Mesodermal cell (in vitro differentiated cells): Measurements from ENCODE around the gene AFG1L.
"Not testable (repeated sequence)": the region's sequence is repeated elsewhere in the genome, so short reads cannot be mapped to it uniquely, and the experiment has no call there.

Source experiments
- H3K27ac ChIP-seq: 2 replicates; pipeline ENCODE4 v1.7.0; 2013; ENCODE audit warnings: mild to moderate bottlenecking, low read depth, low read length, moderate library complexity; ENCODE audit not compliant: severe bottlenecking
- H3K36me3 ChIP-seq: 2 replicates; pipeline ENCODE4 v1.7.1; 2013; ENCODE audit warnings: mild to moderate bottlenecking, low read length, moderate library complexity; ENCODE audit not compliant: control insufficient read depth, insufficient read depth
- H3K4me1 ChIP-seq: one replicate; pipeline ENCODE4 v1.7.1; 2013; ENCODE audit warnings: mild to moderate bottlenecking, low read length; ENCODE audit not compliant: insufficient read depth, control insufficient read depth, poor library complexity, severe bottlenecking
- H3K4me3 ChIP-seq: 2 replicates; pipeline ENCODE4 v1.7.0; 2013; ENCODE audit warnings: low read length, control low read depth, mild to moderate bottlenecking; ENCODE audit not compliant: insufficient read depth, poor library complexity, severe bottlenecking; ENCODE audit errors: extremely low read depth
- H3K9me3 ChIP-seq: 2 replicates; pipeline ENCODE4 v1.7.1; 2013; ENCODE audit warnings: mild to moderate bottlenecking, low read length, moderate library complexity; ENCODE audit not compliant: control insufficient read depth
- WGBS, 2 experiments: methylation state at CpG; one replicate each; pipeline ENCODE4 v1.1.5; 2013; ENCODE audit warnings: missing lambda C conversion rate in 2 of 2; ENCODE audit not compliant: insufficient coverage in 2 of 2; 5-methylcytosine and 5-hydroxymethylcytosine counted together

The AFG1L gene

GRCh38 chr6:108556250-108556649, 261.4 kb downstream of the AFG1L start:
- no peaks in the 10 kb centered on the region for H3K4me1 ChIP-seq
- H3K36me3 ChIP-seq = no peaks in the 10 kb centered on the region
- 87 to 97% methylated on average over 5 of the region's 5 CpGs for WGBS, 2 experiments
- H3K27ac ChIP-seq = no peak overlapping the region
- H3K4me3 ChIP-seq = no peak overlapping the region
- H3K9me3 ChIP-seq = no peaks in the 10 kb centered on the region

GRCh38 chr6:108556866-108557493, 262.1 kb downstream of the AFG1L start:
- Histone ChIP-seq H3K27ac (peak overlapping the region; percentile 99), H3K4me1 (no peaks in the 10 kb centered on the region), H3K36me3 (no peaks in the 10 kb centered on the region), H3K4me3 (peak overlapping the region; percentile 82), H3K9me3 (no peaks in the 10 kb centered on the region)
- 49 to 59% methylated on average over 6 to 12 of the region's 16 CpGs for WGBS, 2 experiments

GRCh38 chr6:108557494-108558371, 262.9 kb downstream of the AFG1L start:
- H3K9me3 ChIP-seq = no peaks in the 10 kb centered on the region
- WGBS, 2 experiments = 1% methylated on average over 62 to 67 of the region's 105 CpGs
- no peaks in the 10 kb centered on the region for H3K4me1 ChIP-seq
- H3K4me3 ChIP-seq = peak overlapping the region; percentile 82
- no peaks in the 10 kb centered on the region for H3K36me3 ChIP-seq
- peak overlapping the region; percentile 99 for H3K27ac ChIP-seq

GRCh38 chr6:108558372-108559096, 263.7 kb downstream of the AFG1L start:
- H3K4me1 ChIP-seq = no peaks in the 10 kb centered on the region
- H3K36me3 ChIP-seq = no peaks in the 10 kb centered on the region
- WGBS, 2 experiments = 0 to 1% methylated on average over 39 to 42 of the region's 58 CpGs
- peak overlapping the region; percentile 99 for H3K27ac ChIP-seq
- no peaks in the 10 kb centered on the region for H3K9me3 ChIP-seq
- peak overlapping the region; percentile 82 for H3K4me3 ChIP-seq

- peak overlapping the region; percentile 82 for H3K4me3 ChIP-seq
- WGBS, 2 experiments = 0% methylated on average over 45 to 46 of the region's 84 CpGs
- H3K36me3 ChIP-seq = no peaks in the 10 kb centered on the region
- peaks cover 3% of the 10 kb centered on the region for H3K4me1 ChIP-seq
- no peaks in the 10 kb centered on the region for H3K9me3 ChIP-seq
- peak overlapping the region; percentile 93 for H3K27ac ChIP-seq
Observed at GRCh38 chr6:108559097-108559883, 264.4 kb downstream of the AFG1L start.

GRCh38 chr6:108559884-108560462, 265.1 kb downstream of the AFG1L start:
- Histone ChIP-seq H3K9me3 (no peaks in the 10 kb centered on the region), H3K36me3 (no peaks in the 10 kb centered on the region), H3K4me3 (peak overlapping the region; percentile 82), H3K4me1 (peaks cover 9% of the 10 kb centered on the region), H3K27ac (peak overlapping the region; percentile 93)
- WGBS, 2 experiments = 0% methylated on average over 36 to 51 of the region's 64 CpGs

GRCh38 chr6:108560463-108561308, 265.8 kb downstream of the AFG1L start, which contains the start of gene FOXO3:
Gene FOXO3, plus strand, starts transcription at chr6:108560917. Its CDS starts 292 bp downstream, at chr6:108561209.
- H3K27ac ChIP-seq = peak within 1 kb of the TSS; percentile 93
- no peaks in the 10 kb centered on the region for H3K9me3 ChIP-seq
- H3K4me3 ChIP-seq = peak within 1 kb of the TSS; percentile 82
- H3K4me1 ChIP-seq = peaks cover 13% of the 10 kb centered on the region
- 0% methylated on average over 48 to 56 of the region's 110 CpGs for WGBS, 2 experiments
- no peaks in the 10 kb centered on the region for H3K36me3 ChIP-seq

- peak overlapping the region; percentile 82 for H3K4me3 ChIP-seq
- not testable (repeated sequence) for H3K36me3 ChIP-seq, H3K27ac ChIP-seq, H3K9me3 ChIP-seq
- peaks cover 16% of the 10 kb centered on the region for H3K4me1 ChIP-seq
- WGBS, 2 experiments = no CpG with 5 or more reads among the region's 40 CpGs
Observed at GRCh38 chr6:108561309-108561647, 266.4 kb downstream of the AFG1L start.

- peak overlapping the region; percentile 82 for H3K4me3 ChIP-seq
- peaks cover 16% of the 10 kb centered on the region for H3K4me1 ChIP-seq
- no peaks in the 10 kb centered on the region for H3K36me3 ChIP-seq
- no peak overlapping the region for H3K27ac ChIP-seq
- WGBS, 2 experiments = 1% methylated on average over 42 to 43 of the region's 46 CpGs
- H3K9me3 ChIP-seq = no peaks in the 10 kb centered on the region
Observed at GRCh38 chr6:108561742-108562502, 267.1 kb downstream of the AFG1L start.
